Glomerular visceral epithelial cell (primary cell): ENCODE results near the gene RNF224.

ENCODE experiments used
- DNase-seq: peaks from one replicate; pipeline ENCODE4 v3.0.0-alpha.2; 2016; ENCODE audit errors: extremely low spot score

The RNF224 gene

GRCh38 chr9:137227054-137227852, at the start of gene RNF224:
Gene RNF224 (plus strand): TSS chr9:137227502. CDS start chr9:137228336, 834 bp downstream.
- DNase-seq: peak; percentile 86

DNA sequence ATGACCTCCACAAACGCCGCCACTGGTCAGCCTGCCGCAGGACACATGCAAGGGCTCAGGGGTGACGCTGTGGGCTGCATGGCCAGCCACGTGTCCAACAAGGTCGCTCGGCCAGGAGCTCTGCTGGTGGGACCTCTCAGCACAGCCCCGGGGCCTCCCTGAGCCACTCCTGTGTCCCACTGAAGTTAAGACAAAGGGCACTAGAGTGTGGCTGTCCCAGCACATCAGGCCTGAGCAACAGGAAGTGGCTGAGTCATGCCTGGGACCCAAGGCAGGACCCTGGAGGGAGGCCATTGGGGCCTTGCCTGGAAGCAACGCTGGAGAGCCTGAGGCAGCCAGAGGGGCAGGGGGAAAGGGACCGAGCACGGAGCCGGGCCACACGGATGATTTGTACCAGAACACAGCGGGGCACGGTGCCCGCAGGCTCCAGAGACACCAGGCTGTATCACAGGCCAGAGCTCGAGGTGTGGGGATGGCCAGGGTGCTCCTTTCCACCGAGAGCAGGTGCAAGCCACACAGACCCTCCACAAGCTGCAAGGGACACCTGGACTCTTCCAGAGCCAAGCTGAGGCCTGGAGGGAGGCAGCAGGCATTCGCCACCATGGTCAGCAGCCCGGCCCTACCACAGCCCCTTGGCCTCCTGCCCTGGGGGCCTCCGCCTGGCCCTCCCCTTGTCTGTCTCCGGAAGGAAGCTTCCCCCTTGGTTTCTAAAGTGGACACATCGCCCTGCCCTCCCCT, 48.9 kb upstream of the RNF224 start:
- no peak for DNase-seq

GRCh38 chr9:137178939-137179630, 48.2 kb upstream of the RNF224 start:
- DNase-seq: no peak

GRCh38 chr9:137179761-137180160, 47.5 kb upstream of the RNF224 start:
- DNase-seq: no peak

DNA sequence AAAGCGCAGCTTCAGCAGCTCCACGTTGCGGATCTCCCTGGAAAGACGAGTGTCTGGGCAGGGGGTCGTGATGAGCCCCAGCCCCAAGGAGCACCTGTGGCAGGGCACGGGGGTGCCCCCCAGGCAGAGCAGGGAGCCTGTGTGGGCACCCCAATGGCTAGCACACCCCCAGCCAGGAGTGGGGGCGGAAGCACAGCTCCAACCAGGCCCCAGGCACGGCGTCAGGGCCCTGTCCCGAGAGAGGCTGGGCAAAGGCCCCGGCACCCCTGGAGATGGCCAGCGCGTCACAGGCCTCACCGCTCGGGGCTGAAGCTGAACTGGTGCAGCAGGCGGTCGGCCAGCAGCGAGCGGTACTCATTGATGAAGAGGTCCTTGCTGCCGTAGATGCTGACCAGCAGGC, 46.8 kb upstream of the RNF224 start:
- no peak for DNase-seq

GRCh38 chr9:137181680-137182079, 45.6 kb upstream of the RNF224 start:
- DNase-seq: no peak

- no peak for DNase-seq
These were observed 44.5 kb upstream of the RNF224 start for GRCh38 chr9:137182836-137183235.

DNA sequence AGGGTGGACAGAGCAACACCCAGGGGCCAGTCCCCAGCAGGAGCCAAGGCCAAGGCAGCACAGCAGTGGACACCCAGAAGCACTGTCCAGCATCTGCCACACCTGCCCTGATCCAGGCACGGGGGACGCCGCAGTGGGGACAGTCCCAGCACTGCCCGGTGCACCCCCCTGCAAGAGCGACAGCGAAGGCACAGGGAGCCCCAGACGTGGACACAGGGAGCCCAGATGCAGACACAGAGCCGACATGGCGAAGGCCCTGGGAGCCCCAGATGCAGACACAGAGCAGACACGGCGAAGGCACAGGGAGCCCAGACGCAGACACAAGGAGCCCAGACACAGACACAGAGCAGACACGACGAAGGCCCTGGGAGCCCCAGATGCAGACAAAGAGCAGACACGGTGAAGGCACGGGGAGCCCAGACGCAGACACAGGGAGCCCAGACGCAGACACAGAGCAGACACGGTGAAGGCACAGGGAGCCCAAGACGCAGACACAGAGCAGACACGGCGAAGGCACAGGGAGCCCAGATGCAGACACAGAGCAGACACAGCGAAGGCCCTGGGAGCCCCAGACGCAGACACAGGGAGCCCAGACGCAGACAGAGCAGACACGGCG, 43.2 kb upstream of the RNF224 start:
- DNase-seq: no peak

GRCh38 chr9:137184881-137185660, 42.2 kb upstream of the RNF224 start:
- DNase-seq: no peak

DNA sequence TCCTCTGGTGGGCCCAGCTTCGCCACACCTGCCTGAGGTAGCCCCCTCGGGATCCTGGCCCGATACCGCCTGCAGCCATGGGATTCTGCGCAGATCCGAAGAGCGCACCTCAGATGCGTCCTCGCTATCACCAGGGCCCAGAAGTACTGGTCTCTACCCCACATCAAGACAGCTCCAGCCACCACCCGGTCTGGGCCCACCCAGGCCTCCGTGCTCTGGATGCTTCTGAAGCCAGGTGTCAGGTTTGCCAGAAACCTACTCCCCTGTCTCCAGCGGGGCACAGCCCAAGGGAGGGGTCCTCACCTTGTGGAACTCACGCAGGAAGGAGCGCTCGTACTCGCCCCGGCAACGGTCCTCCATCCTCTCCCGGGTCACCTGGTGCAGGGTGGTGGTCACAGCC, 41.4 kb upstream of the RNF224 start:
- DNase-seq: no peak

- DNase-seq: no peak
These were observed 40.9 kb upstream of the RNF224 start for GRCh38 chr9:137186385-137186784.

DNA sequence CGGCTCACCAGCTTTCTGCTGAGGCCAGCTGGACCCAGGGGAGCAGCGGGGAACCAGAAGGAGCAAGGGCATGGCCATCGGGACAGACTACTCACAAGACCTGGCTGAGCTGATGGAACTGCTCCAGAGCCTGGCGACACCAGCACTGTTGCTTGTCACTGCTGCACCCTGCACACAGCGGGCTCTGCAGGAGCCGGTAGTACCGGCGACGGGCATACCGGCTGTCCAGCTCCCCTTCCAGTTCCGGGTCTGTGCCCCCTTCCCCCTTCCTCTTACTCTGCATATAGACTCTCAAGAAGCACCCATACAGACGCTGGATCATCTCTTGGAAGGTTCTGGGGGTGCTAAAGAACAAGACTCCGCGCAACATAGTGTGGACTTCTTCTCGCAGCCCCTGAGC, 39.9 kb upstream of the RNF224 start:
- DNase-seq: no peak

DNA sequence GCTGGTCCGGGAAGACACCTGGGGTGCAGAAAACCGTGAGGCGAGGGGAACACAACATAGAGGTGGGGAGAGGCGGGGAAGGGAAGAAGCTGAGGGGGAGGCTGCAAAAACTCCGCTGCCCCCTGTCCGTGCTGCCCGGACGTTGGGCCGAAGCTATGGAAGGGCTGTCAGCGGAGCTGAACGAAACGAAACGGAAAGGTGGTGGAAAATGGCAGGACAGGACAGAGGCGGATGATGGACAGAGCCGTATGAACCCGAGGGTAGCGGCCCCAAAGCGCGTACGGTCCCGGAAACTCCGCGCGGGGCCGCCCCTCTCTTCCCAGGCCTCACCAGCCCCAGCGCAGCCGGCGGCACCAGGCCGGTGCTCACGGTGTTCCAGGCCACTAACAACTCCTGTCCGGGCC, 39.2 kb upstream of the RNF224 start:
- no peak for DNase-seq

GRCh38 chr9:137188490-137189296, 38.6 kb upstream of the RNF224 start, which contains the start of the genes ANAPC2 and SSNA1:
Gene ANAPC2 (minus strand): TSS chr9:137188560. CDS start chr9:137188532, 28 bp downstream.
Gene SSNA1 (plus strand): TSS chr9:137188676. CDS start chr9:137188727, 51 bp downstream.
- DNase-seq: peak; percentile 94

DNA sequence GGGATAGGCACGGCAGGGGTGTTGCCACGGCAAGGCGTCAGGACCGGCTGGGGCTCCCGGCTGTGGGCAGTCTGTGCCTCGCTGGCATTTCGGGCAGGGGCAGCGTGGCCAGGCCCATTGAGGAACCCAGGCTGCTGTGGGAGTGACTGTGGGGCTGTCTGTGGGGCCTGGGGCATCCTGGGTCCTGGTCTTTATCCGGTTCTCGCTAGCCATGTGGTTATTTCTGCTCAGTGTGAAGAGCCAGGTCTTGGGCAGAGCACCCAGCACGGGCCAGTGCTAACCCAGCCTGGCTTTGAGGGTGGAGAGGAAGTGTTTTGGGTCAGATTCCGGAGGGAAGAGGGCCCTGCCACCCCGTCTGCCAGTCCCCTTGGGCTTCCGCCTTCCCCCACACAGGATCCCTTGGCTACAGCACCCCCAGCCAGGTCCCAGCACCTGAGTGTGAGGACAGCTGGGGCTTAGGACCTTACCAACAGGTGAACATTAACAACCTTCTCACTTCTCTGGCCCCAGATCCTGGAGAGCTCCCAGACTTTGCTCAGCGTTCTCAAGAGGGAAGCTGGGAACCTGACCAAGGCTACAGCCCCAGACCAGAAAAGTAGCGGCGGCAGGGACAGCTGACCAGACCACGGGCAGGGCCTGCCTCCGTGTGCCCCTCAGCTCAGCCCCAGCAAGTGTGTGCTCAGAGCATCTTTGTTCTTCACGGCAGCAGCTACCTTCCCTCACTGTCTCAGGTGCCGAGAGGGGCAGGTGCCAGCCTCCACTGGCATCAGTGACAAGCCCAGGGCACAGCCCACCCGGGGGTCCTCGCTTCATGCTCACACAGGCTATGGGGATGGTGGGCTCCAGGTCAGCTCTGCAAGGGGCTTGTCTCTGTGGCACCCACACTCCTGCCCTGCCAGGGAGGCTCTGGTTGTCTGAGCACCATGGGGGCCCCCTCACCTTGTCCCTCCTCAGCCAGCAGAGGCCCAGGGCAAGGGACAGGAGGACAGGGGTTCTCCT, 37.7 kb upstream of the RNF224 start:
- DNase-seq: no peak

- DNase-seq: no peak
These were observed 36.9 kb upstream of the RNF224 start for GRCh38 chr9:137190315-137190856.

GRCh38 chr9:137191245-137191644, 36.1 kb upstream of the RNF224 start:
- no peak for DNase-seq

- no peak for DNase-seq
These were observed 35.4 kb upstream of the RNF224 start for GRCh38 chr9:137191691-137192447.
